Gastrocnemius medialis (tissue), 4 donors: ENCODE measurements around the gene MAMDC4.

Source experiments
- CTCF ChIP-seq, 5 experiments: fragments of 450-650 bp in 3 of 5; fragments of 200-600 bp in 2 of 5; sonication (generic) in 2 of 5; IDR thresholded peaks in 4 of 5; conservative IDR thresholded peaks in 1 of 5; 1 replicate in 4 of 5; 2 replicates in 1 of 5; pipeline ENCODE4 v1.5.1; 2016 to 2019; ENCODE audit warnings: antibody characterized with exemption in 5 of 5, mild to moderate bottlenecking in 3 of 5, moderate library complexity in 3 of 5
- POLR2A ChIP-seq, 2 donors: fragments of 450-650 bp; IDR thresholded peaks; one replicate each; pipeline ENCODE4 v1.6.1; 2017; ENCODE audit warnings: antibody characterized with exemption in 2 of 2, mild to moderate bottlenecking in 2 of 2, moderate library complexity in 2 of 2

- TF ChIP-seq CTCF (IDR thresholded peaks at IDR 0.05 in 4 of 5, conservative IDR thresholded peaks at IDR 0.05 in 1 of 5): no peak
- no peak for TF ChIP-seq POLR2A (IDR thresholded peaks at IDR 0.05)
Measured at GRCh38 chr9:136860933-136861873, 9.1 kb downstream of the MAMDC4 start.
